PC-9 (cell line): ENCODE data around the gene EIF4E1B.

ENCODE experiments used
- EZH2 ChIP-seq: fragments of 200-600 bp; sonication (generic); IDR thresholded peaks from 2 replicates; pipeline ENCODE4 v1.8.0; 2017; ENCODE audit warnings: antibody characterized with exemption, low read depth
- TF ChIP-seq, protein P1 (sequence below): fragments of 200-600 bp; sonication (generic); conservative IDR thresholded peaks from 2 replicates; pipeline ENCODE4 v1.6.1; 2017; ENCODE audit warnings: mixed run types, antibody characterized with exemption, mild to moderate bottlenecking, moderate library complexity

- TF ChIP-seq, protein P1, sequence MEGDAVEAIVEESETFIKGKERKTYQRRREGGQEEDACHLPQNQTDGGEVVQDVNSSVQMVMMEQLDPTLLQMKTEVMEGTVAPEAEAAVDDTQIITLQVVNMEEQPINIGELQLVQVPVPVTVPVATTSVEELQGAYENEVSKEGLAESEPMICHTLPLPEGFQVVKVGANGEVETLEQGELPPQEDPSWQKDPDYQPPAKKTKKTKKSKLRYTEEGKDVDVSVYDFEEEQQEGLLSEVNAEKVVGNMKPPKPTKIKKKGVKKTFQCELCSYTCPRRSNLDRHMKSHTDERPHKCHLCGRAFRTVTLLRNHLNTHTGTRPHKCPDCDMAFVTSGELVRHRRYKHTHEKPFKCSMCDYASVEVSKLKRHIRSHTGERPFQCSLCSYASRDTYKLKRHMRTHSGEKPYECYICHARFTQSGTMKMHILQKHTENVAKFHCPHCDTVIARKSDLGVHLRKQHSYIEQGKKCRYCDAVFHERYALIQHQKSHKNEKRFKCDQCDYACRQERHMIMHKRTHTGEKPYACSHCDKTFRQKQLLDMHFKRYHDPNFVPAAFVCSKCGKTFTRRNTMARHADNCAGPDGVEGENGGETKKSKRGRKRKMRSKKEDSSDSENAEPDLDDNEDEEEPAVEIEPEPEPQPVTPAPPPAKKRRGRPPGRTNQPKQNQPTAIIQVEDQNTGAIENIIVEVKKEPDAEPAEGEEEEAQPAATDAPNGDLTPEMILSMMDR, result no peak
- TF ChIP-seq EZH2, result no peak
Measured at GRCh38 chr5:176594554-176594953, 35.9 kb upstream of the EIF4E1B start.
